AG09309 (cell line): ENCODE data around the gene WDFY2.
A peak's percentile ranks its signal among the peaks of the same experiment; 100 is the strongest.
"Not testable (repeated sequence)": the region's sequence is repeated elsewhere in the genome, so short reads cannot be mapped to it uniquely, and the experiment has no call there.

Experiments used
- DNase-seq: peaks from one replicate; pipeline ENCODE4 v3.0.0-alpha.2; 2010; ENCODE audit warnings: low read depth
- H3K4me3 ChIP-seq: 2 replicates; pipeline ENCODE4 v1.5.1; 2011; ENCODE audit warnings: mild to moderate bottlenecking, low read depth, low read length, moderate library complexity; ENCODE audit not compliant: control insufficient read depth
- CTCF ChIP-seq: IDR thresholded peaks from 2 replicates; pipeline ENCODE4 v1.5.1; 2011; ENCODE audit warnings: mild to moderate bottlenecking, low read depth, low read length, inconsistent platforms; ENCODE audit not compliant: insufficient read depth, control insufficient read depth; ENCODE audit errors: missing control alignments

WDFY2 gene

DNA sequence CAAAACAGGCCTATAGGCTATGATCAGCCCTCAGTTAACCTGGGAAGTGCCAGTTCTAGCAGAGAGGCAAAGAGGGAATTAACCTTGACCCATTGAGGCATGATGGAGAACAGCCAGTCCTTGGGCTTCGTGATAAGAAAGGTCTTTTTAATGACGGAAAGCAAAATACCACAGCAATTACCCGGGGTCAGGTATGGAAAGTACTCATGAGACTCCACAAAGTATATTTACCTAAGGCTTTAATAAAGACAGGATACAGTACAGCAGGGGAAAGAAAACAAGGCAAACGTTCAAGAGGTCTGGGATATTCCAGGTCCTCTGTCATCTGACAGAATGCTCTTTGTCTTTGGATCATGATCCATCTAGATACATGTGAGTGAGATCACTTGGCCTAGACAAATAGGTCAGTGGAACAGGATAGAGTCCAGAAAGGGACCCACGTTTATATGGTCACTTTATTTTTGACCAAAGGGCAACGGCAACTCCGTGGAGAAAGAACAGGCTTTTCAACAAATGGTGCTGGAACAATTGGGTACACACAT, 52.2 kb downstream of the WDFY2 start:
- no peak overlapping the region for H3K4me3 ChIP-seq
- no peak for DNase-seq
- no peak for TF ChIP-seq CTCF

- DNase-seq: no peak
- H3K4me3 ChIP-seq: no peak overlapping the region
- no peak for TF ChIP-seq CTCF
Measured at GRCh38 chr13:51637852-51638215, 53.6 kb downstream of the WDFY2 start.

DNA sequence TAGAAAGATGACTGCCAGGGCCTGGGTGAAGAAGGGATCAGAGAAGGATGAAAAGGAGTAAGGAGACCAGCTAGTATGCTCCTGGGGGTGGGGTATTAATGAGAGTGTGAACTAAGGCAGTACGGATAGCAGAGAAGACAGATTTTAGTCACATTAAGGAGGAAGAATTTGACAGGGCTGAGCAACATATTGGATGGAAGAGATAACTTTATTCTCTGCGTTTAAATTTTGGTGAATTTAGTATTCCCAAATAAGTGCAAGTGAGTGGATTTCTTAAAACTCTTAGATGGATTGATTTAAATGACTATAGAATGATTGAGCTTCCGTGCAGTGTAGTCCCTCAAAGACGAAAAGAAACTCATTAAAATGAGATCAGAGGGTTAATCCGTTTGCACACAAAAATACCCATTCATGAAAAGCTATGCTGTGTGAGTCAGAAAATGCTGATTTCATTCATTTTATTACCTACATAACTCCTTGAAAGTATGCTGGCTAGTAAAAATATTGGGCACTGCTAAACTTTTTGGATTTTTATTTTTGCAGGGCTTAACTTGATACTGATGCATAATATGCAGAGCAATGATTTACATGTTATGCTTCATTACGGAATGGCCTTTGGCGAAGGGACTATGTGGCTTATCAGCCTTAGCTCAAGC, 54.1 kb downstream of the WDFY2 start:
- TF ChIP-seq CTCF: no peak
- DNase-seq: peak; percentile 63
- no peak overlapping the region for H3K4me3 ChIP-seq

DNA sequence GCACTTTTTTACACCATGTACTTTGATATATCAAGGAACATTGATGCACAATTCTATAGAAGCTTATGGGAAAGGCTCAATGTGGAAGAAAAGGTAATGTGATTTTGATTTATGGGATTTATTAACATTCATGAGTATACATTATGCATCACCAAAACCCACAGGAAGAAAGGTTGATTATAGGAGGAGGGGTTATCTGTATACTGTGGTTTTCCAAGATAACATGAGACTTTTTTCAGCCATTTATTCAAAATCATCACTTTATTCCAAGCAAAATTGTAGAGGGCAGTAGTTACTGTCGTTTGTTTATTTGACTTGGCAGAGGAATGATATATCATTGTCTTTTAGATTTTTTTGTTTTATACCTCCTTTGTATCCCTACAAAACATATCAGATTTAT, 54.9 kb downstream of the WDFY2 start:
- no peak overlapping the region for H3K4me3 ChIP-seq
- no peak for TF ChIP-seq CTCF
- no peak for DNase-seq

- H3K4me3 ChIP-seq, DNase-seq: not testable (repeated sequence)
Measured at GRCh38 chr13:51640696-51641095, 56.4 kb downstream of the WDFY2 start.

- no peak overlapping the region; the same call in 1 of the 2 replicates for H3K4me3 ChIP-seq
- no peak for TF ChIP-seq CTCF
- DNase-seq: peak; percentile 87
Measured at GRCh38 chr13:51643105-51643881, 59.0 kb downstream of the WDFY2 start.

- TF ChIP-seq CTCF: no peak
- no peak overlapping the region for H3K4me3 ChIP-seq
- peak; percentile 76 for DNase-seq
Measured at GRCh38 chr13:51643882-51644281, 59.6 kb downstream of the WDFY2 start.
